MG63 (cell line): ENCODE results near the gene LRTM2. TPM values are rescaled to one million over a fixed set of nuclear protein-coding genes. Genes with fewer than 3 reads are reported as not detected.
"Not testable (repeated sequence)": the region's sequence is repeated elsewhere in the genome, so short reads cannot be mapped to it uniquely, and the experiment has no call there.

Experiments used
- DNase-seq: peaks from one replicate; pipeline ENCODE4 v3.0.0-alpha.2; 2020
- H3K27me3 ChIP-seq: fragments of 250-450 bp; sonication (Bioruptor Pico); 2 replicates; pipeline ENCODE4 v1.5.1; 2020; ENCODE audit warnings: mild to moderate bottlenecking, moderate library complexity
- H3K36me3 ChIP-seq: fragments of 250-450 bp; sonication (Bioruptor Pico); 2 replicates; pipeline ENCODE4 v1.5.1; 2020; ENCODE audit warnings: mild to moderate bottlenecking, moderate library complexity
- H3K4me3 ChIP-seq: fragments of 250-450 bp; sonication (Bioruptor Pico); 2 replicates; pipeline ENCODE4 v1.5.1; 2020; ENCODE audit warnings: mild to moderate bottlenecking, moderate library complexity
- H3K9me3 ChIP-seq: fragments of 250-450 bp; sonication (Bioruptor Pico); 2 replicates; pipeline ENCODE4 v1.5.1; 2020; ENCODE audit warnings: mild to moderate bottlenecking, moderate library complexity
- total RNA-seq: library from RNA; depleted of rRNA; stranded (reverse); fragments of >200 nt; shearing (Covaris generic); gene quantifications from 2 replicates; pipeline ENCODE4 v1.2.3, GENCODE V29; 2014; ENCODE audit warnings: low replicate concordance

The LRTM2 gene
- total RNA-seq, 1 experiment from 2014 or later = not detected

GRCh38 chr12:1807087-1807860, 13.1 kb upstream of the LRTM2 start:
- Histone ChIP-seq H3K4me3 (no peak overlapping the region), H3K9me3 (no peaks in the 10 kb centered on the region), H3K36me3 (no peaks in the 10 kb centered on the region), H3K27me3 (no peaks in the 10 kb centered on the region)
- DNase-seq = no peak

GRCh38 chr12:1808036-1808797, 12.1 kb upstream of the LRTM2 start:
- no peak for DNase-seq
- no peaks in the 10 kb centered on the region for H3K27me3 ChIP-seq
- H3K9me3 ChIP-seq = no peaks in the 10 kb centered on the region
- no peaks in the 10 kb centered on the region for H3K36me3 ChIP-seq
- no peak overlapping the region for H3K4me3 ChIP-seq

- DNase-seq = no peak
- Histone ChIP-seq H3K27me3 (no peaks in the 10 kb centered on the region), H3K9me3 (no peaks in the 10 kb centered on the region)
Observed at GRCh38 chr12:1808798-1809480, 11.4 kb upstream of the LRTM2 start.

GRCh38 chr12:1809591-1810190, 10.7 kb upstream of the LRTM2 start:
- Histone ChIP-seq H3K9me3 (no peaks in the 10 kb centered on the region), H3K36me3 (no peaks in the 10 kb centered on the region), H3K27me3 (no peaks in the 10 kb centered on the region), H3K4me3 (no peak overlapping the region)
- no peak for DNase-seq

More at GRCh38 chr12:1808798-1809480, 11.4 kb upstream of the LRTM2 start:
- Histone ChIP-seq H3K4me3 (no peak overlapping the region), H3K36me3 (no peaks in the 10 kb centered on the region)

GRCh38 chr12:1810201-1810930, 10.0 kb upstream of the LRTM2 start:
- H3K9me3 ChIP-seq = no peaks in the 10 kb centered on the region
- H3K4me3 ChIP-seq = no peak overlapping the region
- H3K27me3 ChIP-seq = no peaks in the 10 kb centered on the region
- no peaks in the 10 kb centered on the region for H3K36me3 ChIP-seq
- DNase-seq = no peak

- no peaks in the 10 kb centered on the region for H3K9me3 ChIP-seq
- no peaks in the 10 kb centered on the region for H3K27me3 ChIP-seq
- no peak overlapping the region for H3K4me3 ChIP-seq
- DNase-seq = no peak
- no peaks in the 10 kb centered on the region for H3K36me3 ChIP-seq
Observed at GRCh38 chr12:1810931-1811280, 9.5 kb upstream of the LRTM2 start.

- DNase-seq = no peak
- Histone ChIP-seq H3K9me3 (no peaks in the 10 kb centered on the region), H3K4me3 (no peak overlapping the region), H3K36me3 (no peaks in the 10 kb centered on the region), H3K27me3 (no peaks in the 10 kb centered on the region)
Observed at GRCh38 chr12:1811281-1811947, 9.0 kb upstream of the LRTM2 start.

- H3K9me3 ChIP-seq = no peaks in the 10 kb centered on the region
- no peaks in the 10 kb centered on the region for H3K27me3 ChIP-seq
- no peak for DNase-seq
- H3K36me3 ChIP-seq = no peaks in the 10 kb centered on the region
- H3K4me3 ChIP-seq = no peak overlapping the region
Observed at GRCh38 chr12:1811948-1812291, 8.4 kb upstream of the LRTM2 start.

GRCh38 chr12:1812650-1813302, 7.6 kb upstream of the LRTM2 start:
- no peak for DNase-seq
- H3K36me3 ChIP-seq = no peaks in the 10 kb centered on the region
- no peak overlapping the region for H3K4me3 ChIP-seq
- no peaks in the 10 kb centered on the region for H3K27me3 ChIP-seq
- H3K9me3 ChIP-seq = no peaks in the 10 kb centered on the region

GRCh38 chr12:1814266-1814665, 6.1 kb upstream of the LRTM2 start:
- DNase-seq = no peak
- Histone ChIP-seq H3K36me3 (no peaks in the 10 kb centered on the region), H3K27me3 (no peaks in the 10 kb centered on the region), H3K9me3 (no peaks in the 10 kb centered on the region), H3K4me3 (no peak overlapping the region)

- H3K27me3 ChIP-seq = no peaks in the 10 kb centered on the region
- no peak for DNase-seq
- no peaks in the 10 kb centered on the region for H3K9me3 ChIP-seq
- no peak overlapping the region for H3K4me3 ChIP-seq
- H3K36me3 ChIP-seq = no peaks in the 10 kb centered on the region
Observed at GRCh38 chr12:1815108-1815507, 5.3 kb upstream of the LRTM2 start.

GRCh38 chr12:1815814-1816729, 4.3 kb upstream of the LRTM2 start:
- no peak for DNase-seq
- no peaks in the 10 kb centered on the region for H3K9me3 ChIP-seq
- H3K36me3 ChIP-seq = no peaks in the 10 kb centered on the region
- no peak overlapping the region for H3K4me3 ChIP-seq
- no peaks in the 10 kb centered on the region for H3K27me3 ChIP-seq

GRCh38 chr12:1816730-1817348, 3.5 kb upstream of the LRTM2 start:
- Histone ChIP-seq H3K4me3 (no peak overlapping the region), H3K36me3 (no peaks in the 10 kb centered on the region), H3K27me3 (no peaks in the 10 kb centered on the region), H3K9me3 (no peaks in the 10 kb centered on the region)
- no peak for DNase-seq

GRCh38 chr12:1817928-1818327, 2.4 kb upstream of the LRTM2 start:
- H3K36me3 ChIP-seq, H3K4me3 ChIP-seq, H3K27me3 ChIP-seq, DNase-seq, H3K9me3 ChIP-seq: not testable (repeated sequence)
